ENCODE data around the gene RGR. TPM values are rescaled to one million over a fixed set of nuclear protein-coding genes. Genes with fewer than 3 reads are reported as not detected.

RGR gene
- total RNA-seq, 5 donors from 2014 or later (not counting 1 experiment from before 2014, with no cell fraction given): not detected

DNA sequence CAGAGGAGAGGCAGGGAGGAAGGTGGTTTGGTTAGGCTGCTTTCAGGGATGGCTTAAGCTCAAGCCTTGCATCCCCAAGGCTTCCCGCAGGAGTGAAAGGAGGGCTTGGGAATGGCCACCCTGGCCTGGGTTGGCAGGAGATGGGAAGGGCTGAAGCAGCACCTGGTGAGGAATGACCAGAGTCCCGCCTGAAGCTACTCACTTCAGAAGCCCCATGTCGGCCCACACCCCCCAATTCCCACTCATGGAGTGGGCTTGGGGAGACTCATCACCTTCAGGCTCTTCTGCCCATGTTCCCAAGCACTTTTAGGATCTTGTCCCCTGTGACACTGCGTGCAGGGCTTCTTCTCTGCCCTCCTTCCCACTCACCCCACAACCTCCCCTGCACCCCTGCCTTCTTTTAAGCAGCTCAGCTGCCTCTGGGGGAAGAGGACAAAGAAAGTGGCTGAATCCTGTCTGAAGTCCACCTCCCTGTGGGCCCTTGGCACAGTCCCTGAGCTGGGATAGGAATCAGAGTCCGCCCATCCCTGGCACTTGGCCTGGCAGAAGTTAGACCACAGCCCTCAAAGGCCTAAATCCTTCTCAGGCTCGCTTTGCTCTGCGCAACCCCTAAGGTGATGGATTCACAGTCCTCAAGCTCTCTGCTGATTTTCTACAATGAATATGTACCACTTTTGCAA is 16.5 kb downstream of the RGR start:
- Mint-ChIP-seq H3K27ac (no peak overlapping the region), H3K36me3 (no peaks in the 10 kb centered on the region), H3K9me3 (no peaks in the 10 kb centered on the region), H3K4me3 (no peak overlapping the region), H3K4me1 (peaks cover 0 to 7% (median 7%) of the 10 kb centered on the region in 3 donors), H3K27me3 (peaks cover 32 to 41% of the 10 kb centered on the region in 2 donors)
- H3K27ac ChIP-seq (ENCODE audit: low read length): no peak overlapping the region
- no peaks in the 10 kb centered on the region for H3K36me3 ChIP-seq (ENCODE audit: control insufficient read depth in 2 of 2, extremely low read depth in 1 of 2, insufficient read depth in 1 of 2, low read length in 1 of 2)
- ATAC-seq (replicated peaks in 1 of 4) (no peak), DNase-seq (no peak)
- H3K4me3 ChIP-seq (ENCODE audit: control insufficient read depth in 1 of 2, extremely low read depth in 1 of 2, low read length in 1 of 2): no peak overlapping the region
- CTCF ChIA-PET: interaction anchor here (0.5 to 1.9 kb wide), 4 partner anchors 254 to 315 kb away, joined by 3 to 7 read pairs (median 4); no protein-coding TSS in a partner anchor
- POLR2A ChIA-PET: no interaction called here
- H3K9me3 ChIP-seq: no peaks in the 10 kb centered on the region
- peaks cover 0 to 56% of the 10 kb centered on the region in 2 experiments for H3K27me3 ChIP-seq (replicated peaks in 1 of 2; ENCODE audit: control insufficient read depth in 2 of 2, extremely low read depth in 1 of 2, insufficient read depth in 2 of 2, low read length in 1 of 2)
- 76% methylated on average over 5 of the region's 7 CpGs for WGBS (ENCODE audit: insufficient coverage)
- H3K4me1 ChIP-seq (ENCODE audit: control insufficient read depth in 1 of 2, extremely low read depth in 1 of 2, insufficient read depth in 2 of 2, low read length in 2 of 2): peaks cover 0 to 11% of the 10 kb centered on the region in 2 experiments

DNA sequence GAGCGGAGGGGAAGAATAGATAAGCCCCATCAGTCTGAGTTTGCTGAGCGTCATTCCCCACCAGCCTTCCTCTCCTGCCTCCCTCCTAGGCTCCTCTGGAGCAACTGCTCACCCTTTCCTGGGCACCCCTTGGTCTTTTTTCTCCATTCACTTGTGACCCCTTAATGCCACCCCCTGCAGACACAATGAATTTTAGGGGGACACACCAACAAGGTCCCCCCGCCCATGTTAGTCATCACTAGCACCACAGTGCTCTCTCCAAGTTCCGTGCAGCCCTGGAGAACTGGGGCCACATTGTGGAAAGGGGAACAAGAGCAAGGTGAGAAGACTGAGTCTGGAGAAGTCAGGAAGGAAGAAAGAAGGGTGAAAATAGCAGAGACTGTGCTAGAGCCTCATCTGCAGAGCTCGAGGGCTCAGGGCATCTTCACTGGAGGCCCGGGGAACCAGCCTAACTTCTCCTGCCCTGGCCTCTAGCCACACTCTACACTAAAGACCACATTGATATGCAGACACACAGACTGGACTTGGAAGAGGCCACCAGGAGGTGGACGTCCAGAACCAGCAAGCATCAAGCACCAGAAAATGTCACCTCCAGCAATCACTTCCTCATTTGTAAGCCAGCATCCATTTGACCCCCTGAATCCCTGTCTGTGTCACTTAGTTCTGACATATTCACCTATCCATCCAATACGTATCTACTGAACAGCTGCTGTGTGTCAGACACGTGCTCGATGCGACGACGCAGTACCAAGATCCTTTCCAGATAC is 17.5 kb downstream of the RGR start:
- 58% methylated on average over 4 of the region's 13 CpGs for WGBS (ENCODE audit: insufficient coverage)
- H3K27ac Mint-ChIP-seq: no peak overlapping the region
- POLR2A ChIA-PET: no interaction called here

DNA sequence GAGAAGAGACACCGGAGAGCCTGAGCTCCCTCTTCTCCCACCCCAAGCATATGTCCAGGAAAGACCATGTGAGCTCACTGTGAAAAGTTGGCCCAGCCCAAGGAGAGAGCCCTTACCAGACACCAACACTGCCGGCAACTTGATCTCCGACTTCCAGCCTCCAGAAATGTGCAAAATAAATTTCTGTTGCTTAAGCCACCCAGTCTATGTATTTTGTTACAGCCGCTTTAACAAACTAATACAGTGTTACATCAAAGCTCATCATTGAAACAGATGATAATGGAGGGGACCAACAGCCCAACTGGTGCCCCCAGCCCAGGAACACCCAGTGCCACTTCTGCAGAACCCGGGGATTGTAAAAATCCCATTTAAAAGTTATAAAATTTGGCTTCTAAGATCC is 18.9 kb downstream of the RGR start:
- H3K27ac Mint-ChIP-seq: no peak overlapping the region
- H3K27me3 Mint-ChIP-seq: peaks cover 24 to 36% of the 10 kb centered on the region in 2 donors
- POLR2A ChIA-PET: interaction anchor here in 1 of 2 donors (0.6 kb wide), 1 partner anchor 70 kb away, joined by 3 read pairs; no protein-coding TSS in a partner anchor
- Histone ChIP-seq H3K9me3 (no peaks in the 10 kb centered on the region), H3K4me1 (ENCODE audit: control insufficient read depth in 1 of 2, extremely low read depth in 1 of 2, insufficient read depth in 2 of 2, low read length in 2 of 2) (peaks cover 0 to 7% of the 10 kb centered on the region in 2 experiments), H3K27me3 (replicated peaks in 1 of 2; ENCODE audit: control insufficient read depth in 2 of 2, extremely low read depth in 1 of 2, insufficient read depth in 2 of 2, low read length in 1 of 2) (peaks cover 0 to 33% of the 10 kb centered on the region in 2 experiments), H3K4me3 (ENCODE audit: control insufficient read depth in 1 of 2, extremely low read depth in 1 of 2, low read length in 1 of 2) (no peak overlapping the region), H3K27ac (ENCODE audit: low read length) (no peak overlapping the region), H3K36me3 (ENCODE audit: control insufficient read depth in 2 of 2, extremely low read depth in 1 of 2, insufficient read depth in 1 of 2, low read length in 1 of 2) (no peaks in the 10 kb centered on the region)
- peaks cover 5 to 11% (median 7%) of the 10 kb centered on the region in 3 donors for H3K4me1 Mint-ChIP-seq
- H3K9me3 Mint-ChIP-seq: no peaks in the 10 kb centered on the region
- WGBS (ENCODE audit: insufficient coverage): 100% methylated on average over 1 of the region's 5 CpGs
- no peak for DNase-seq
- H3K36me3 Mint-ChIP-seq: no peaks in the 10 kb centered on the region
- CTCF ChIA-PET: interaction anchor here (0.7 to 5.9 kb wide), 10 partner anchors 10 to 279 kb away, joined by 3 to 93 read pairs (median 4); no protein-coding TSS in a partner anchor
- ATAC-seq (replicated peaks in 1 of 4): no peak
- H3K4me3 Mint-ChIP-seq: no peak overlapping the region

More for the DNA sequence above, 17.5 kb downstream of the RGR start:
- no peak overlapping the region for H3K4me3 Mint-ChIP-seq
- Histone ChIP-seq H3K36me3 (ENCODE audit: control insufficient read depth in 2 of 2, extremely low read depth in 1 of 2, insufficient read depth in 1 of 2, low read length in 1 of 2) (no peaks in the 10 kb centered on the region), H3K4me1 (ENCODE audit: control insufficient read depth in 1 of 2, extremely low read depth in 1 of 2, insufficient read depth in 2 of 2, low read length in 2 of 2) (peaks cover 0 to 5% of the 10 kb centered on the region in 2 experiments), H3K27ac (ENCODE audit: low read length) (no peak overlapping the region), H3K4me3 (ENCODE audit: control insufficient read depth in 1 of 2, extremely low read depth in 1 of 2, low read length in 1 of 2) (no peak overlapping the region), H3K27me3 (replicated peaks in 1 of 2; ENCODE audit: control insufficient read depth in 2 of 2, extremely low read depth in 1 of 2, insufficient read depth in 2 of 2, low read length in 1 of 2) (peaks cover 0 to 46% of the 10 kb centered on the region in 2 experiments), H3K9me3 (no peaks in the 10 kb centered on the region)
- ATAC-seq (replicated peaks in 1 of 4): no peak
- DNase-seq: no peak
- no peaks in the 10 kb centered on the region for H3K9me3 Mint-ChIP-seq
- CTCF ChIA-PET: interaction anchor here (1.0 to 2.8 kb wide), 3 partner anchors 269 to 276 kb away, joined by 3 to 46 read pairs (median 4); no protein-coding TSS in a partner anchor
- peaks cover 32 to 41% of the 10 kb centered on the region in 2 donors for H3K27me3 Mint-ChIP-seq
- H3K36me3 Mint-ChIP-seq: no peaks in the 10 kb centered on the region
- peaks cover 0 to 5% (median 1%) of the 10 kb centered on the region in 3 donors for H3K4me1 Mint-ChIP-seq

DNA sequence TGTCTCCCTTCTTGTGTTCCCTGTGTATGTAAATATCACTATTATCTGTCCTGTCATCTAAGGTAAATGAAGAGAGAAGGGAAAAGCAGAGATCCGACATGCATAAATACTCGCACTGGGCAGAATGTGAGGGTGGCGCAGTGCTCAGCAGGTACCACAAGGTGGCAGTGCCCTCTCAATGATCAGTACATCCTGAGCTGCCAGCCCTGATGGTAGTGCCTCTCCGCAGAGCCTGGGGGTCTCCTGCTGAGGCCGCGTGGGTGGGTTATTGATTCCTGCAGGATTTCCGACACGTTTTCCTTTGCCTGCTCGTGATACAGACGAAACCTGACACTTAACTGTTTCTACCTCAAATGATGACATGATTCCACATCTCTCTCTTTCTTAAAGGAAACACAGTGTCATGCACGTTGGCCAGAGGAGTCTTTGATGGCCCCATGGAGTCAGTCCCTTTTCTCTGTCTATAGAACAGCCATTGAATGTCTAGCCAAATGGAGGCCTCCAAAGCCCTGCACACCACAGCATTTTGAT is 19.8 kb downstream of the RGR start:
- H3K27ac ChIP-seq (ENCODE audit: low read length): no peak overlapping the region
- peak; percentile 31 to 83 (median 66) for DNase-seq
- H3K4me1 Mint-ChIP-seq: peaks cover 5 to 11% (median 7%) of the 10 kb centered on the region in 3 donors
- H3K9me3 ChIP-seq: no peaks in the 10 kb centered on the region
- H3K4me3 ChIP-seq (ENCODE audit: control insufficient read depth in 1 of 2, extremely low read depth in 1 of 2, low read length in 1 of 2): no peak overlapping the region
- WGBS (ENCODE audit: insufficient coverage): 5% methylated on average over 9 of the region's 11 CpGs
- ATAC-seq (replicated peaks in 1 of 4): peak; percentile 88 to 98 (median 92)
- ChIA-PET CTCF (interaction anchor here (0.6 to 5.9 kb wide), 18 partner anchors 9 to 278 kb away, joined by 3 to 93 read pairs (median 3); partner anchors contain the start of gene CCSER2 (in 1 of the 2)), POLR2A (no interaction called here)
- H3K4me3 Mint-ChIP-seq: no peak overlapping the region
- H3K27me3 Mint-ChIP-seq: peaks cover 24 to 30% of the 10 kb centered on the region in 2 donors
- peaks cover 0 to 33% of the 10 kb centered on the region in 2 experiments for H3K27me3 ChIP-seq (replicated peaks in 1 of 2; ENCODE audit: control insufficient read depth in 2 of 2, extremely low read depth in 1 of 2, insufficient read depth in 2 of 2, low read length in 1 of 2)
- H3K9me3 Mint-ChIP-seq: no peaks in the 10 kb centered on the region
- peaks cover 0 to 7% of the 10 kb centered on the region in 2 experiments for H3K4me1 ChIP-seq (ENCODE audit: control insufficient read depth in 1 of 2, extremely low read depth in 1 of 2, insufficient read depth in 2 of 2, low read length in 2 of 2)
- no peak overlapping the region for H3K27ac Mint-ChIP-seq
- no peaks in the 10 kb centered on the region for H3K36me3 ChIP-seq (ENCODE audit: control insufficient read depth in 2 of 2, extremely low read depth in 1 of 2, insufficient read depth in 1 of 2, low read length in 1 of 2)
- H3K36me3 Mint-ChIP-seq: no peaks in the 10 kb centered on the region

DNA sequence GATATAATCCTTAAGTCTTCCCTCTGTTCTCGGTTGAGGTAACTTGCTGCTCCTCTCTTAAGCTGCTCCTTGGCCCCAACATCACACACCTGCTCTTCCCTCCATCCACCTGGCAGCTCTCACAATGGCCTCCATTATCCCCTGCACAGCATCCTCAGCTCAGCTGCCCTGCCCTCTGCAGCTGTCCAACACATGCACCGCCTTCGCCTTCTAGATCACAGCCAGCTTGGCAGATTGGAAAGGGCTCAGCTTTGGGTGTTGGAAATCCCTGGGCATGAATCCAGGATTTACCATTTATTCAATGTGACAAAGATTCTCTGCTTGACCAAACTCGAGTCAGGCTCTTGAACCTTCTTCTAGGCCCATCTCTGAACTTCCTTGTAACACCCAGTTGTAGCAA is 20.6 kb downstream of the RGR start:
- peaks cover 0 to 7% of the 10 kb centered on the region in 2 experiments for H3K4me1 ChIP-seq (ENCODE audit: control insufficient read depth in 1 of 2, extremely low read depth in 1 of 2, insufficient read depth in 2 of 2, low read length in 2 of 2)
- peaks cover 0 to 33% of the 10 kb centered on the region in 2 experiments for H3K27me3 ChIP-seq (replicated peaks in 1 of 2; ENCODE audit: control insufficient read depth in 2 of 2, extremely low read depth in 1 of 2, insufficient read depth in 2 of 2, low read length in 1 of 2)
- H3K27ac ChIP-seq (ENCODE audit: low read length): no peak overlapping the region
- WGBS (ENCODE audit: insufficient coverage): 89% methylated on average over 4 of the region's 4 CpGs
- ATAC-seq (replicated peaks in 1 of 4) (no peak), DNase-seq (no peak)
- H3K27ac Mint-ChIP-seq: no peak overlapping the region
- no peak overlapping the region for H3K4me3 Mint-ChIP-seq
- H3K36me3 Mint-ChIP-seq: no peaks in the 10 kb centered on the region
- no peaks in the 10 kb centered on the region for H3K9me3 ChIP-seq
- H3K4me3 ChIP-seq (ENCODE audit: control insufficient read depth in 1 of 2, extremely low read depth in 1 of 2, low read length in 1 of 2): no peak overlapping the region
- H3K4me1 Mint-ChIP-seq: peaks cover 6 to 11% (median 7%) of the 10 kb centered on the region in 3 donors
- no peaks in the 10 kb centered on the region for H3K9me3 Mint-ChIP-seq
- CTCF ChIA-PET: interaction anchor here (1.0 to 5.9 kb wide), 6 partner anchors 8 to 272 kb away, joined by 3 to 93 read pairs (median 4); partner anchors contain the start of gene CCSER2 (in 1 of the 2)
- POLR2A ChIA-PET: no interaction called here
- H3K36me3 ChIP-seq (ENCODE audit: control insufficient read depth in 2 of 2, extremely low read depth in 1 of 2, insufficient read depth in 1 of 2, low read length in 1 of 2): no peaks in the 10 kb centered on the region
- peaks cover 24 to 25% of the 10 kb centered on the region in 2 donors for H3K27me3 Mint-ChIP-seq
